ENCODE measurements around the gene PI4KA.
"Not testable (repeated sequence)": the region's sequence is repeated elsewhere in the genome, so short reads cannot be mapped to it uniquely, and the experiment has no call there.

Gene PI4KA

DNA sequence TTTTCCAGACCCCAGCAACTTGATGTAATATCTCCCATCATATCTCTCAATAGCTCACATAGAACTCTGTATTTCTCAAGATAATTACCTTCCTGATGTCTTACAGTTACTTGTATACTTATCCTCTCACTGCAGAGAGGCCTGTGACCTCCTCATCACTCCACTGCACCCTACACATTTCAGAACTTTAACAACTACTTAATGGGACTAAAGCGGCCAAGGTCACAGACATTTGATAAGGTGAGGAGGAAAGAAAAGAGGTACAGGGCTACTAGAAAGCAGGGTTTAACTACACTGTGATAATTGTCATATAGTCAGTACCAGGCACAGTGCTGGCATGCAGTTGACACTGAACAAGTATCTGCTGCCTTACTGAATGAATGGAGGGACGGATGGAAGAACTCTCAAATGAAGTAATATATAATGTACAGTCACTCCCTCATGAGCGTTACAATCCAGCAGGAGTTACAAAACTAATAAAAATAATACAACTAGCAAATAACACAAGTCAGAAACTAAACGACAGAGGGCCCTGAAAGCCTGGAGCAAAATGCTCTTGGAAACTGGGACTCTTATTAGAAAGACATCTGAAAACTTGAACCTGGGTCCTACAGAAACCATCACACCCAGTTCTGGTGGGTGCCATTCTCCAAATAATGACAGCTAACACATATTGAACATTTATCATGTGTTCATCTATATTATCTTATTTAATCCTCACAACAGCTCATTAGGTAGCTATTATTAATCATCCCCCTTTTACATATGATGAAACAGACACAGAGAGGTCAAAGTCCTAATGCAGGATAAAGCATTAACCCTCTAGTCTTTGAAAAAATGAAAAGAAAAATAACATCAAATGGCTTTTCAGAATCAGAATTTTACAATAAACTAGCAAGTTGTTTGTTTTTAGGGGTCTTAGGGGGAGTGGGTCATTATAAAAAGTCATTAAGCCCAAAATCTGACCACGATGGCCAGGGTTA is 14.3 kb downstream of the PI4KA start:
- ATAC-seq: no peak

DNA sequence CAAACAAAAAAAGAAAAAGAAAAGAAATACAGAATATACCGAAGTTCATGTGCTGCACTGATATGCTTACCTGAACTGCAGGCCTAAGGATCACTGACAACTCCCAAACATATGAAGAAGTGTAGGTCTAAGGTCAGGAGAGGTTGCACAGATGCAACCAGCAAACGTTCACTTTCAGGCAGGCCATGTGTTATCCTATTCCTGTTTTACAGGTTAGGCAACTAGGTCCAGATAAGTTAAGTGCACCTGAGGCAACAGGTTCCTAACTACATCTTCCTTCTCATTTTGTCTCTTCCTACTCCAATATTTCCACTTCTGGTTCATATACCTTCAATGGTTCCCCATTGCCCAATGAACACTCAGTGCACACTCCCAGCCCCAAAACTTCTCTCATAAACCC is 15.1 kb downstream of the PI4KA start:
- no peak for ATAC-seq

DNA sequence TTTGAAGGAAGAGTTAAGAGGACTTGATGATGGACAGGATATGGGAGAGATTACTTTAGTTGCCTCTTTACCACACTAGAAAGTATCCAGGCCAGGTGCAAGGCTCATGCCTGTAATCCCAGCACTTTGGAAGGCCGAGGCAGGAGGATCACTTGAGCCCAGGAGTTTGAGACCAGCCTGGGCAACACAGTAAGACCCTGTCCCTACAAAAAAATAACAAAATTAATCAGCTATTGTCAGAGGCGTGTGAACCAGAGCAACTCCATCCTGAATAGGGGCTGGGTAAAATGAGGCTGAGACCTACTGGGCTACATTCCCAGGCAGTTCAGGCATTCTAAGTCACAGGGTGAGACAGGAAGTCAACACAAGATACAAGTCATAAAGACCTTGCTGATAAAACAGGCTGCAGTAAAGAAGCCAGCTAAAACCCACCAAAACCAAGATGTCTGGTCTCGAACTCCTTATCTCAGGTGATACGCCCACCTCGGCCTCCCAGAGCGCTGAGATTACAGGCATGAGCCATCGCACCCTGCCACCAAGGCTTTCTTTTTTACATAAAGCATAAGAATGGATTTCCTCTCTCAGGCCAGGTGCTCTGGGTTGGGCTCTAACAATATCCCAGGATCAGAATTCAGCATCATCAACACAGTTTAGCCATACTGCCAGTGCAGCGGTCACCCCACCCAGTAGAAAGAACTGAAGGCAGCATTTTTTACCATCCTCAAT is 17.8 kb downstream of the PI4KA start:
- ATAC-seq: no peak

DNA sequence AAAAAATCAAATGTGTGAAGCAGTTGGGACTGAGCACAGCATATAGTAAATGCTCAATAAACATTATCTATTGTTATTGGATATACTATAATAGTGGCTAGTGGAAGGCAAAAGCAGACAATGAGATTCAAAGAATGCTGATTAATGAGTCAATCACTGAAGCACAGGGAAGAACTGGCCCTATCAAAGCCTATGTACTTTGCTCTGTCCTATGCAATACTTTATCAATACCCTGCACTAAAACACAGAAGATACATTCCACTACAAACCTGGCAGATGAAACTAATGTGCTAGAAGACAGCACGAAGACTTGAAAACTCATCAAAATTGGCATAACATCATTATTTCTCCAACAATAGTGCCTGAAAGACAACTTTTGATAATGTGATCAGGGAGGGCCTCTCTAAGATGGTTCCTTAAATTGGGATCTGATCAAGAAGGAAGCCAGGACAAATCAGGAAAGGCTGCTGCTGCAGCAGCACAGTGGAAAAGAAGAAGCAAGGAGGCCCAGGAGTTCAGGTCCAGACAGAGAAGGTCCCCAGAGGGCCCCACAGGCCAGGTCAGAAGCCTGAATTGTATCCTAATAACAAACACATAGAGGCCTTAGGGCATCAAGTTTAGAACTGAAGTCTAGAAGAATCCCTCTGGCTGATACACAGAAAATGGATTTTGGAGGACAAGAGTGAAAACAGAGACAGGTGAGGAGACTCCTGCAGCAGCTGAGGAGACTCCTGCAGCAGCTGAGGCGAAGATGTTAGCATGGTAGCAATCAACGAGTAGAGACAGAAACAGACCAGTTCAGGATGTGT is 18.6 kb downstream of the PI4KA start:
- ATAC-seq: no peak

DNA sequence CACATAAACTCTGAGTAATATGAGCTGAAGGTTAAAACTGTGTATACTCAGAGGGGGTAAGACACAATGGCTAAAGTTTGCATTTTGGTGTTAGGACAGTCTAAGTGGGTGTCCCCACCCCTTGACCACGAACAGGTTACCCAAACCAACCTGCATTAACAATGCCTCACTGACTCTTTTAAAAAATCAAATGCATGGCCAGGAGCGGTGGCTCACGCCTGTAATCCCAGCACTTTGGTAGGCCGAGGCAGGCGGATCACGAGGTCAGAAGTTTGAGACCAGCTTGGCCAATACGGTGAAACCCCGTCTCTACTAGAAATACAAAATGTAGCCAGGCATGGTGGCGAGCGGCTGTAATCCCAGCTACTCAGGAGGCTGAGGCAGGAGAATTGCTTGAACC is 19.3 kb downstream of the PI4KA start:
- ATAC-seq: not testable (repeated sequence)

DNA sequence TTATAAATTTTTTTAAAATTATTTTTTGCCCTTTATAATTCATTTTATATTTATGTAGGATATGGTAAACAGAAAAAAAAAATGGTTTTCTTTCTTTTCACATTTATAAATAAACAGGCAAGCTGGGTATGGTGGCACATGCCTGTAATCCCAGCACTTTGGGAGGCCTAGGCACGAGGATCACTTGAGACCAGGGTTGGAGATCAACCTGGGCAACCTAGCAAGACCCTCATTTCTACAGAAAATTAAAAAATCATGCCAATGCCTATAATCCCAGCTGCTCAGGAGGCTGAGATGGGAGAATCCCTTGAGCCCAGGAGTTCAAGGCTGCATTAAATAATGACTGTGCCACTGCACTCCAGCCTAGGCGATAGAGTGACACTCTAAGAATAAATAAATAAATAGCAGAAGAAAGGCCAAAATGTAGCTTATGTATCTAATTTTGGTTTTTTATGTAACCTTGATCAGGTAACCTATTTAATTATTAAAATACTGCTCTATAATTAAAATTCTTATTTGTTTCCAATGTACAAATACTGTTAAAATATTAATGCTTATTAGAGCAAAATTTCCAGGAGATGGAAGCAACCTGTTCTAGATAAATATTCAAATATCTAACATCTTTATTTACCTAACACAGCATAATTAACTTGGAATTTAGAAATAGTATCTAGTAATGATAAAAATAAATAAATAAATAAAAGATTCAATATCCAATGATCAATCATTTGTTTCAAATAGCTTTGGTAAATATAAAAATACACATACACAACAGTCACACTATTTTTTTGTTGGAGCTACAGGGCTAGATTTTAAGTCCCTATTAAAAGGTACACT is 21.4 kb downstream of the PI4KA start:
- ATAC-seq: no peak

DNA sequence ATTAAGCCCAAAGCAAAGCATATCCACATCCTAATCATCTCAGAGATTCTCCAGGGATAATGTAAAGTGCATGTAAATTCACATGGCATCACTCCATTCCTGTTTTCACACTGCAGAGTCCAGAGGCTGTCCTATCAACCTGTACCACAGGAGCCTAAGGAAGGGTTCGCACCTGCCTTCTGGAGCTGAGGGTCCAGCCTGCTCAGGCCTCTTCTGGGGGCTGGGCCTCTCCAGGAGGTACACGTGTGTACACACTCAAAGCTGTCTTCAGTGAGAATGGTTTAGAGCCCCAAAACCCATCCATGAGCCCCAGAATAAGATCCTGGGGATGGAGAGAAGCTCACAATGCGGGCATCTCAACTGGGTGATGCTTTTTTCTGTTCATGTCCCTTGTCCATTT is 23.9 kb downstream of the PI4KA start:
- no peak for ATAC-seq

DNA sequence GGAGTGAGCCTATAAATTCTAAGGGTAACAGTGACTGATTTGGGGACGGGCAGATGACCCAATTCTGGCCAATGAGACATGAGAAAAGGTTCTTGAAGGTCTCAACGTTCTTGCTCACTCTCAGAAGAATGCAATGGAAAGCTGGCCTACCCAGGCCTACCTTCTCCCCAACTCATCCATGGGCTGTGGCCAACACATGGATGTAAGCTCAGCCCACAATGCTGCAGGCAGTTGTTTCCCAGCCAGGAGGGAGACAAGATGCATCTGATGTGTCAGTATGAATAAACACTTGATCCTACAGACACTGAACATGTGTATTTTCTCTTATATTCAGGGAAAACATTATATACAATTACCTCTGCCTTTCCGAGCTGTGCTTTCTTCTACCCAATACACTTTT is 24.4 kb downstream of the PI4KA start:
- ATAC-seq: no peak

DNA sequence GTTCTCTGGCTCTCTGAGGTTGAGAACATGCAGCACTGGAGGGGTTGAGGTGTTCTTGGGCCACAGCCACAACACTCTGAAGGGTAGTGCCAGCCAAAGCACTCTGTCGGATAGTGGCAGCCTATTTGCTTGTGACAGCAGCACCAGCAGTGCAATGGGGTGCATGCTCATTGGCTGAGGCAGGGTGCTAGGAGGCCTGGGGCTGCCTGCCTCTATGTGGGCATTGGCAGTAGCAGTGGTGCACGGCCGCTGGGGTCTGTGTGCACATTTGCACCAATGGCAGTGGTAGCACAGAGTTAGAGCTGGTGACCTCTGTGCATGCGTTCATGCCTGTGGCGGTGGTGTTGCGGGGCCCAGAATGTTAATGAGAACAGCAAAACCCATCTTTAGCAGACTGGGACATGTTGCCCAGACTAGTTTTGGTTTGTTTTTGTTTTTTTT is 25.4 kb downstream of the PI4KA start:
- no peak for ATAC-seq

DNA sequence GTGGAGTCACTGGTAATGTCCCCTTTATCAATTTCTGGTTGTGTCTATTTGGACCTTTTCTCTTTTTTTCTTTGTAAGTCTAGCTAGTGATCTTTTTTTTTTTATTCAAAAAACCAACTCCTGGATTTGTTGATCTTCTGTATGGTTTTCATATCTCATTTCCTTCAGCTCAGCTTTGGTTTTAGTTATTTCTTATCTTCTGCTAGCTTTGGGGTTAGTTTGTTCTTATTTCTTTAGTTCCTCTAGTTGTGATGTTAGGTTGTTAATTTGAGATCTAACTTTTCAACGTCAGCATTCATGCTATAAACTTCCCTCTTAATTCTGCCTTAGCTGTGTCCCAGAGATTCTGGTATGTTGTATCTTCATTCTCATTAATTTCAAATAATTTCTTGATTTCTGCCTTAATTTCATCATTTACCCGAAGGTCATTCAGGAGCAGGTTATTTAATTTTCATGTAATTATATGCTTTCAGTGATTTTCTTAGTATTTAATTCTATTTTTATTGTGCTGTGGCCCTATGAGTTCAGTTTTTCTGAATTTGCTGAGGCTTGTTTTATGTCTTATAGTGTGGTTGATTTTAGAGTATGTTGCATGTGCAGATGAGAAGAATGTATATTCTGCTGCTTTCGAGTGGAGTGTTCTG is 29.0 kb downstream of the PI4KA start:
- no peak for ATAC-seq

DNA sequence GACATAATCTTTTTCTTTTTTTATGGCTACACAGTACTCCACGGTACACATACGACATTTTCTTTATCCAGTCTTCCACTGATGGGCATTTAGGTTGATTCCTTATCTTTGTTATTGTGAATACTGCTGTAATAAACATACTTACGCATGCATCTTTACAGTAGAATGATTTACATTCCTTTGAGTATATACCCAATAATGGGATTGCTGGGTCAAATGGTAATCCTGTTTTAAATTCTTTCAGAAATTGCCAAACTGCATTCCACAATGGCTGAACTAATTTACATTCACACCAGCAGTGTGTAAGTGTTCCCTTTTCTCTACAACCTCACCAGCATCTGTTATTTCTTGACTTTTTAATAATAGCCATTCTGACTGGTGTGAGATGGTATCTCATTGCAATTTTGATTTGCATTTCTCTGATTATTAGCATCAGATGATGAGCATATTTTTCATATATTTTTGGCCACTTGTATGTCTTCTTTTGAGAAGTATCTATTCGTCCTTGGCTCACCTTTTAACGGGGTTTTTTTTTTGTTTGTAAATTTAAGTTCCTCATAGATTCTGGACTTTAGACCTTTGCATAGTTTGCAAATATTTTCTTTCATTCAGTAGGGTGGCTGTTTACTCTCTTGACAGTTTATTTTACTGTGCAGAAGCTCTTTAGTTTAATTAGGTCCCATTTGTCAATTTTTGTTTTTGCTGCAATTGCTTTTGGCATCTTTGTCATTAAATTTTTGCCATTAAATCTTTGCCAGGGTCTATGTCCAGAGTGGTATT is 32.0 kb downstream of the PI4KA start:
- not testable (repeated sequence) for ATAC-seq

DNA sequence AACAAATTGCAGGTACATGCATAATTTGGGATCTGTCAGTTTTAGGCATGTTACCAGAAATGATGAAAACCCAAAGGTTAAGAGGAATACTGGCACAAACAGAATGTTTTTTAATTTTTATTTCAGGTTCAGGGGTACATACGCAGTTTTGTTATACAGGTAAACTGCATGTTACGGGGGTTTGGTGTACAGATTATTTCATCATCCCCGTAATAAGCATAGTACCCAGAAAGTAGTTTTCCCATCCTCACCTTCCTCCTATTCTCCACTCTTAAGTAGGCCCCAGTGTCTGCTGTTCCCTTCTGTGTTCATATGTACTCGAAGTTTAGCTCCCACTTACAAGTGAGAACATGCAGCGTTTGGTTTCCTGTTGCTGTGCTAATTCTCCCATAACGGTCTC is 33.0 kb downstream of the PI4KA start:
- ATAC-seq: no peak

DNA sequence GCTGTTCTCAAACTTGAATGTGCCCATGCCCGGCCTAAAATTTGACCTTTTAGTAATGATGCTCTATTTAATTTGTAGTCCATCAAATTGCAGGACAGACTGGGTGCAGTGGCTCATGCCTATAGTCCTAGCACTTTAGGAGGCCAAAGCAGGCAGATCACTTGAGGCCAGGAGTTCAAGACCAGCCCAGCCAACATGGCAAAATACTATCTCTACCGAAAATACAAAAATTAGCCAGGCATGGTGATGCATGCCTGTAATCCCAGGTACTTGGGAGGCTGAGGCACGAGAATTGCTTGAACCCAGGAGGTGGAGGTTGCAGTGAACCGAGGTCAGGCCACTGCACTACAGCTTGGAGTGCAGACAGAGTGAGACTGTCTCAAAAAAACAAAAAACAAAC is 33.4 kb downstream of the PI4KA start:
- not testable (repeated sequence) for ATAC-seq

DNA sequence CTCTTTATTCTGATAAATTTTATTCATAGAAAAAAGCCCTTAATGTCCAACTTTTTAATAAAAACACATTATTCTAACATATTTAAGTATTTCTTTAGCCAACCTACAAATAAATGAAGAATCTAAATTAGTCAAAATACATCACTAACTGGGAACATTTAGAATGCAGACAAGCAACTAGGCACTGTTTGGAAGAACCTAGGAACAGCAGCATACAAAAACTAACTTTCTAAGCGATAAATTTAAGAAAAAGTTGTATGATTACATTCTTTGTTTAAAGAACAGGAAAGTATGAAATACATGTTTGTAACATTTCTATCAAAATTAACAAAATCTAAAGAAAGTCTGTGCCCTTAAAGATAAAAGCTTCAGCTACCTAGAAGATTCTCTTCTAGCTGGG is 35.3 kb downstream of the PI4KA start:
- no peak for ATAC-seq

DNA sequence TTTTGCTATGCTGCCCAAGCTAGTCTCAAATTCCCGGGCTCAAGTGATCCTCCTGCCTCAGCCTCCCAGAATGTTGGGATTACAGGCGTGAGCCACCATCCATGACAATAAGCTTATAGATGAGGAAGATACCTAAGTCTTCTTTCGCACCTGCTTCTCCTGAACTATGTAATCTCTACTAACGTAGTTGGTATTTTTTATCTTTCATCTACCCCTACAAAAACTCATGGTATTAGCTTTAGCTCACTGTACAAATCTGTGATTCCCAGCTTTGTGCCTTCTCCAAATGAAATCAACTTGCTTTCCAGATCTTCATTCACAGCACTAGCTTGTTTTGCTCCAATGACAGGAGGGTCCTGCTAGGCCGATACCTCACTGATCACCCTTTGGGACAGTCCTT is 36.4 kb downstream of the PI4KA start:
- ATAC-seq: no peak

DNA sequence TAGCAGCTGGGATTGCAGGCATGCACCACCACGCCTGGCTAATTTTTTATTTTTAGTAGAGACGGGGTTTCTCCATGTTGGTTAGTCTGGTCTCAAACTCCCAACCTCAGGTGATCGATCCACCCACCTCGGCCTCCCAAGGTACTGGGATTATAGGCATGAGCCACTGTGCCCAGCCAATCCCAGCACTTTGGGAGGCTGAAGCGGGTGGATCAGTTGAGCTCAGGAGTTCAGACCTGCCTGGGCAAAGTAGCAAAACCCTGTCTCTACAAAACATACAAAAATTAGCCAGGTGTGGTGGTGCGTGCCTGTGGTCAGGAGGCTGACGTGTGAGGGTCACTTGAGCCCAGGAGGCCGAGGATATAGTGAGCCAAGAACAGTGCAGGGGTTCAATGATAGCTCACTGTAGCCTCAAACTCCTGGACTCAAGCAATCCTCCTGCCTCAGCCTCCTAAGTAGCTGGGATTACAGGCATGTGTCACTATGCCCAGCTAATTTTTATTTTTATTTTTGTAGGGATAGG is 36.8 kb downstream of the PI4KA start:
- ATAC-seq: not testable (repeated sequence)

DNA sequence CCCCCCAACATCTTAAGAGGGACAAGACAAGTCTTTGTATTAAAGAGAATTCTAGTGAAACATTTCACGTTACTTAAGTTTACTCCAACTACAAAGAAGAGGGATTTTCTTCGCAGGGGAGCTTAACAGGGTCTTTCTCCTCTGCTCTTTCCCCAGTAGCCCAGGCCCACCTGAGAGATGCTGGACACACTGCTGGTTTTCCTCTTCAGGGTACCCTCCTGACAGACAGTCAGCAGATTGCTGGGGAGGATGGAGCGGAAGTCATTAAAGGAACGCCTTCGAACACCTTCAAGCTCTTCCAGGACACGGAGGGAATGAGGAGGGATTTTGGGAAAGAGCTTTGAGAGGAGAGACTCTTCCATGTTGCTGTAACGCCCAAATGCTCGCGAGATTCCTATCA is 39.1 kb downstream of the PI4KA start:
- no peak for ATAC-seq

DNA sequence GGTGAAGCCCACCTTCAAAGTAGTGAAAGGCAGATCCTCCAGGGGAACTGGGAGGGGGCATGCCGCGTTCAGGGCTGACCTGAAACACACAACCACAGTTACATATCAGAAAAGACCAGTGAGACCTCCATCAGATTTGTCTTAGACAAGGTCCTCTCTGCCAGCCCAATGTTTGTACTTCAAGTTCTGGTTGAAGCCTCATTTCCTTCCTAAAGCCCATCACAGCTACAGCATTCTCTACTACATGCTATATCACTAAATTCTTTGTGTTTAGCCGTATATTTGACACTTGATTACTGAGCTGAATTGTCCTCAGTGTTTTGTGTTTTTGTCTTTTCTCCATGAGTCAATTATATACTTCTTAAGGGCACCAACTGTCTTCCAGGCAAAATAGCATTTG is 40.1 kb downstream of the PI4KA start:
- ATAC-seq: no peak

DNA sequence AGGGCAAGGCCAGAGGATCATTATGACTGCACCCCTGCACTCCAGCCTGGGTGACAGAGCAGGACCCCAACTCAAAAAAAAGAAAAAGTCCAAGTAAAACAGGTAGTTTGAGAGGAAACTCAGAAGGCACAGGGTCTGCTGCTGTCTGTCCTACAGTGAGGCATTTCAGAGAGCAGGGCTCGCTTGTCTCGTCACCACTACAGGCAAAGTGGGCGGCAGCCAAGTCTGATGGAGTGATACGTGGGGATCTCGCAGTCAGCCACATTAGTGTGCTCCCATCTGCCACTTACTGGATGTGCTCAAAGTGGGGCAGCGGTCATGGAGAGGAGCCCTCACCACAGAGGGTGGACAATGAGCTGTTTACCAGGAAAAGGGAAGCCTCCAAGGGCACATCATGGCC is 42.1 kb downstream of the PI4KA start:
- no peak for ATAC-seq

DNA sequence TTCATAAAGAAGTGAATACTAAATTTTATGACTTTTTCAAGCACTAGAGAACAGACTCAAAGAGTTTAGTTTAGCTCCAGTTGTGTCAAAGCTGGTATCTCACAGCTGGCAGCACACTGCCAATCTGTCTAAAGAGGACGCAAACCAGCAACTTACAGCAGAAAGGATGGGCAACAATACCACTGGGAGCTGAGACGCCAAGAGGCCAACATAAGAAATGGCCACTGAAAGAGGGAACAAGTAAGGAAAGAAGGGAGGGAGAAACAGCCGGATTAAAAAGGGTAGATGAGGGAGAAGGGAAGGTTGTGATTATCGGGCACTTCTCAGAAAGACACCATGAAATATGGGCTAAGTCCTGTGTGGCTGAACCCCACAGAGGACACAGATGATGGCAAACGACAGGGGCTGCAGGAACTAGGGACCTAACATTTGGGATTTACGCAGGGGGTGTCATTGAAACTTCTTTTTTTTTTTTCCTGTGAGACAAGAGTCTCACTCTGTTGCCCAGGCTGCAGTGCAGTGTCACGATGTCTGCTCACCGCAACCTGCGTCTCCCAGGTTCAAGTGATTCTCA is 43.0 kb downstream of the PI4KA start:
- ATAC-seq: no peak

All from activated CD4-positive, CD25-positive, alpha-beta regulatory T cell treated with anti-CD3 and anti-CD28 coated beads, Interleukin-2, amount 50 U/mL, for 24 hours (primary cell).